ENCODE data around the gene FIP1L1. TPM values are rescaled to one million over a fixed set of nuclear protein-coding genes. Genes with fewer than 3 reads are reported as not detected.
A peak's percentile ranks its signal among the peaks of the same experiment; 100 is the strongest.

The FIP1L1 gene
- total RNA-seq, 1 experiment from 2014 or later = 68.0 TPM

- H3T11ph ChIP-seq (ENCODE audit: low read length) = no peak overlapping the region
- H4K20me1 ChIP-seq (ENCODE audit: control insufficient read depth, insufficient read depth, insufficient read length) = no peaks in the 10 kb centered on the region
- no peak overlapping the region for H3K4ac ChIP-seq (ENCODE audit: low read depth, low read length)
- H3K9ac ChIP-seq (ENCODE audit: extremely low read depth, insufficient read length, low read length) = no peak overlapping the region
- H3K23me2 ChIP-seq (ENCODE audit: insufficient read length, low read depth, low read length, poor library complexity, severe bottlenecking) = no peaks in the 10 kb centered on the region
- no peak overlapping the region for H2BK5ac ChIP-seq (ENCODE audit: insufficient read length, low read length)
- no peak overlapping the region for H4K5ac ChIP-seq (ENCODE audit: insufficient read length, low read depth, low read length)
- H2AFZ ChIP-seq (ENCODE audit: low read length) = no peak overlapping the region
- H3K79me2 ChIP-seq (ENCODE audit: insufficient read depth, low read length) = no peaks in the 10 kb centered on the region
- H2BK15ac ChIP-seq (ENCODE audit: low read depth, low read length) = no peak overlapping the region
- H3K56ac ChIP-seq (ENCODE audit: insufficient read length, low read depth, low read length) = no peak overlapping the region
- H2BK12ac ChIP-seq (ENCODE audit: insufficient read length, low read depth, low read length) = no peak overlapping the region
- H3K4me2 ChIP-seq (ENCODE audit: insufficient read depth, insufficient read length, low read length) = no peak overlapping the region
- no peak overlapping the region for H3K27ac ChIP-seq (ENCODE audit: insufficient read length, low read depth, low read length)
- peaks cover 7 to 25% (median 20%) of the 10 kb centered on the region in 3 experiments for H3K36me3 Mint-ChIP-seq (ENCODE audit: insufficient read depth in 1 of 3, low read depth in 3 of 3)
- no peak overlapping the region for H4K8ac ChIP-seq (replicated peaks; ENCODE audit: insufficient read length, low read depth, low read length)
- no peak overlapping the region for H2AK5ac ChIP-seq (ENCODE audit: insufficient read length, low read length)
- H3K23ac ChIP-seq (ENCODE audit: insufficient read length, low read depth, low read length) = no peak overlapping the region
- no peak overlapping the region for H3K4me3 Mint-ChIP-seq
- no peaks in the 10 kb centered on the region for H3K27me3 Mint-ChIP-seq (ENCODE audit: low read depth)
- no peak overlapping the region for H4K91ac ChIP-seq (ENCODE audit: insufficient read length, low read depth, low read length)
- H2BK120ac ChIP-seq (ENCODE audit: low read depth, low read length, poor library complexity, severe bottlenecking) = no peak overlapping the region
- no peak overlapping the region for H3K14ac ChIP-seq (ENCODE audit: insufficient read depth, low read length)
- no peaks in the 10 kb centered on the region for H3K4me1 Mint-ChIP-seq
- no peaks in the 10 kb centered on the region for H3K79me1 ChIP-seq (ENCODE audit: insufficient read depth, low read depth, low read length, poor library complexity, severe bottlenecking)
- 0 out of 7 replicates have a peak overlapping the region, but pooled peaks of 1 of the 3 experiments have one; percentile 15 for H3K27ac Mint-ChIP-seq
- H3K9me3 Mint-ChIP-seq = no peaks in the 10 kb centered on the region
- no peak overlapping the region for H3K18ac ChIP-seq (ENCODE audit: insufficient read length, low read depth, low read length)
- no peaks in the 10 kb centered on the region for H3K9me3 ChIP-seq (ENCODE audit: control insufficient read depth, low read depth, low read length)
- no peak for DNase-seq
- no peaks in the 10 kb centered on the region for H3K4me1 ChIP-seq (ENCODE audit: insufficient read depth, low read length)
- H3K27me3 ChIP-seq (ENCODE audit: insufficient read depth, low read length) = no peaks in the 10 kb centered on the region
- H2BK20ac ChIP-seq (ENCODE audit: low read depth, low read length, poor library complexity, severe bottlenecking) = no peak overlapping the region
- no peak for TF ChIP-seq CTCF (conservative IDR thresholded peaks at IDR 0.05)
Observed at GRCh38 chr4:53424280-53424679, 46.8 kb downstream of the FIP1L1 start.

All from H9 (cell line).